ACC112 (cell line): ENCODE data around the gene NHERF1.

Experiments used
- H2AFZ ChIP-seq: fragments of 200-600 bp; sonication (generic); one replicate; pipeline ENCODE4 v1.6.0; 2017; ENCODE audit warnings: antibody characterized with exemption, low read length; ENCODE audit not compliant: unreplicated experiment
- H3K27ac ChIP-seq: fragments of 200-600 bp; sonication (generic); 2 replicates; pipeline ENCODE4 v1.5.1; 2014; ENCODE audit warnings: low read depth, mild to moderate bottlenecking, antibody characterized with exemption, low read length, moderate library complexity
- H3K27me3 ChIP-seq: fragments of 200-600 bp; sonication (generic); 2 replicates; pipeline ENCODE4 v1.6.1; 2014; ENCODE audit warnings: mild to moderate bottlenecking, antibody characterized with exemption, low read length, moderate library complexity, mixed read lengths; ENCODE audit not compliant: insufficient read depth
- H3K36me3 ChIP-seq: fragments of 200-600 bp; sonication (generic); 2 replicates; pipeline ENCODE4 v1.6.1; 2016; ENCODE audit warnings: mild to moderate bottlenecking, antibody characterized with exemption, low read length, moderate library complexity, mixed read lengths; ENCODE audit not compliant: insufficient read depth
- H3K4me1 ChIP-seq: fragments of 200-600 bp; sonication (generic); one replicate; pipeline ENCODE4 v1.6.1; 2016; ENCODE audit warnings: low read length, mixed read lengths; ENCODE audit not compliant: insufficient read depth, unreplicated experiment, control insufficient read depth
- H3K4me3 ChIP-seq: fragments of 200-600 bp; sonication (generic); 2 replicates; pipeline ENCODE4 v1.5.1; 2014; ENCODE audit warnings: mild to moderate bottlenecking, low read depth, low read length
- H3K79me2 ChIP-seq: fragments of 200-600 bp; sonication (generic); one replicate; pipeline ENCODE4 v1.6.0; 2016; ENCODE audit warnings: low read length; ENCODE audit not compliant: control insufficient read depth, unreplicated experiment, insufficient read depth

NHERF1 gene

DNA sequence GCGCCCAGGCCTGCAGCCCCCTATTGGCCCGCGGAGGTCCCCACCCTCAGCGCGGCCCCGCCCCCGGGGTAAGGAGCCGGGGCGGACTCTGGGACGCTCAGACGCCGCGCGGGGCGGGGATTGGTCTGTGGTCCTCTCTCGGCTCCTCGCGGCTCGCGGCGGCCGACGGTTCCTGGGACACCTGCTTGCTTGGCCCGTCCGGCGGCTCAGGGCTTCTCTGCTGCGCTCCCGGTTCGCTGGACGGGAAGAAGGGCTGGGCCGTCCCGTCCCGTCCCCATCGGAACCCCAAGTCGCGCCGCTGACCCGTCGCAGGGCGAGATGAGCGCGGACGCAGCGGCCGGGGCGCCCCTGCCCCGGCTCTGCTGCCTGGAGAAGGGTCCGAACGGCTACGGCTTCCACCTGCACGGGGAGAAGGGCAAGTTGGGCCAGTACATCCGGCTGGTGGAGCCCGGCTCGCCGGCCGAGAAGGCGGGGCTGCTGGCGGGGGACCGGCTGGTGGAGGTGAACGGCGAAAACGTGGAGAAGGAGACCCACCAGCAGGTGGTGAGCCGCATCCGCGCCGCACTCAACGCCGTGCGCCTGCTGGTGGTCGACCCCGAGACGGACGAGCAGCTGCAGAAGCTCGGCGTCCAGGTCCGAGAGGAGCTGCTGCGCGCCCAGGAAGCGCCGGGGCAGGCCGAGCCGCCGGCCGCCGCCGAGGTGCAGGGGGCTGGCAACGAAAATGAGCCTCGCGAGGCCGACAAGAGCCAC, at the start of gene NHERF1:
Gene NHERF1 (plus strand): TSS at position 100 of the 750 bp plus-strand sequence. CDS start 219 bp downstream, at position 319.
- peak within 1 kb of the TSS; percentile 75 for H3K4me3 ChIP-seq
- peak within 1 kb of the TSS; percentile 34 for H2AFZ ChIP-seq
- no peaks in the 10 kb centered on the region for H3K36me3 ChIP-seq
- no peak within 1 kb of the TSS for H3K27ac ChIP-seq
- peaks cover 18% of the 10 kb centered on the region for H3K27me3 ChIP-seq
- H3K4me1 ChIP-seq = no peaks in the 10 kb centered on the region
- no peaks in the 10 kb centered on the region for H3K79me2 ChIP-seq

- H3K4me1 ChIP-seq = no peaks in the 10 kb centered on the region
- no peak overlapping the region for H3K27ac ChIP-seq
- H3K36me3 ChIP-seq = no peaks in the 10 kb centered on the region
- no peak overlapping the region for H3K4me3 ChIP-seq
- no peaks in the 10 kb centered on the region for H3K79me2 ChIP-seq
- peaks cover 22% of the 10 kb centered on the region; the same call in 1 of the 2 replicates for H3K27me3 ChIP-seq
- no peak overlapping the region for H2AFZ ChIP-seq
Observed at GRCh38 chr17:74699236-74699635, 49.2 kb upstream of the NHERF1 start.

DNA sequence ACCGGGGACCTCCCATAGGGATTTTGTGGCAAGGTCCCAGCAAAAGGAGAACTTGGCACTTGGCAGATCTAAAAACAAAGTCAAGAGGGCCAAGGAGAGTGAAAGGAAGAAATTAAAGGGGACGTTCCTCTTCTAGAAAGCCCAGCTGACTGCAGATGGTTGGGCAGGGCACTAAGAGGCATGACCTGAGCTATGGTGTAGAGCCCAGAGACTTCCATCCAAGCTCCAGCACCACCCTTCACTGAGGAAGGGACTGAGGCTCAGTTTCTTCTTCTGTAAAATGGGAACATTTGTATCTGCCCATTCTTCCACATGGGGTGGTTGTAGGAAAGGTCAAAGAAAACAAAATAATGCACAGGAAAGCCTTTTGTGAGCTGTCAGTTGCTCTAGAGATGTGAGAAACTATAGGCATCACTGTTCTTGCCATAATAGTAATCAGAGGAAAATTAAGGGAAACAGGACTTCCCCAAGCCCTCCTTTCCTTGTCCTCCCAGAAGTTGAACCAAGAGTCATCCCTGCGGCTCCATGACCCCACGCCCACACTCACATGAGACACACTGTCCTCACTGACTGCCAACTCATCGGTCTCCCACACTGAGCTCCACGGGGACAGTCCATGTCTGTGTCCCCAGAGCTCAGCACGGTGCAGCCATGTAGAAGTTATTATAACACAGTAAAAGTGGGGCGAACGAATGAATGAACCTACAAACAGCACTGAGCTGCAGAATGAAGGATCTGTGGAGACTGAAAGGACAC, 46.1 kb upstream of the NHERF1 start:
- Histone ChIP-seq H3K4me1 (no peaks in the 10 kb centered on the region), H3K27me3 (peaks cover 28% of the 10 kb centered on the region; the same call in 1 of the 2 replicates), H3K36me3 (no peaks in the 10 kb centered on the region), H3K79me2 (no peaks in the 10 kb centered on the region), H3K4me3 (no peak overlapping the region), H3K27ac (no peak overlapping the region), H2AFZ (no peak overlapping the region)

DNA sequence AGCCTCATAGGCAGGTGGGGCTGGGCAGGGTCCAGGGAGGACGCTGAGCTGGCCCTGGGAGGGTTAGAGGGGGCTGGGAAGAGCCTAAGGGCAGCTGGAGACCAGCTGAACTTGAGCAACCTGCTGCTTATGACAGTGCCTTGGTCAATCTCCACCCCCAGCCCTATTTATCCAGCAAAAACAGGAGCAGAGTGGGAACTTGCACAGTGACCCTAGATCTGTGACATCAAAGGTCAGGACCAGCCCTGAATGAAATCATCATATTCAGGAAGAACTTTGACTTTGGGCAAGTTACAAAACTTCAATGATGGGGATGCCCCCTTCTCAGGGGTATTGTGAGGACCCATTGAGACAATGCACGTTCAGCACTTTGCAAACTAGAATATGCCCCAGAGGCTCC, 45.1 kb upstream of the NHERF1 start:
- Histone ChIP-seq H3K4me3 (no peak overlapping the region), H2AFZ (no peak overlapping the region), H3K4me1 (no peaks in the 10 kb centered on the region), H3K79me2 (no peaks in the 10 kb centered on the region), H3K27ac (no peak overlapping the region), H3K27me3 (peaks cover 22% of the 10 kb centered on the region; the same call in 1 of the 2 replicates), H3K36me3 (no peaks in the 10 kb centered on the region)

GRCh38 chr17:74704544-74704943, 43.9 kb upstream of the NHERF1 start:
- Histone ChIP-seq H3K4me1 (no peaks in the 10 kb centered on the region), H3K79me2 (no peaks in the 10 kb centered on the region), H3K27me3 (peaks cover 27% of the 10 kb centered on the region; the same call in 1 of the 2 replicates), H3K27ac (no peak overlapping the region), H2AFZ (no peak overlapping the region), H3K36me3 (no peaks in the 10 kb centered on the region), H3K4me3 (no peak overlapping the region)

DNA sequence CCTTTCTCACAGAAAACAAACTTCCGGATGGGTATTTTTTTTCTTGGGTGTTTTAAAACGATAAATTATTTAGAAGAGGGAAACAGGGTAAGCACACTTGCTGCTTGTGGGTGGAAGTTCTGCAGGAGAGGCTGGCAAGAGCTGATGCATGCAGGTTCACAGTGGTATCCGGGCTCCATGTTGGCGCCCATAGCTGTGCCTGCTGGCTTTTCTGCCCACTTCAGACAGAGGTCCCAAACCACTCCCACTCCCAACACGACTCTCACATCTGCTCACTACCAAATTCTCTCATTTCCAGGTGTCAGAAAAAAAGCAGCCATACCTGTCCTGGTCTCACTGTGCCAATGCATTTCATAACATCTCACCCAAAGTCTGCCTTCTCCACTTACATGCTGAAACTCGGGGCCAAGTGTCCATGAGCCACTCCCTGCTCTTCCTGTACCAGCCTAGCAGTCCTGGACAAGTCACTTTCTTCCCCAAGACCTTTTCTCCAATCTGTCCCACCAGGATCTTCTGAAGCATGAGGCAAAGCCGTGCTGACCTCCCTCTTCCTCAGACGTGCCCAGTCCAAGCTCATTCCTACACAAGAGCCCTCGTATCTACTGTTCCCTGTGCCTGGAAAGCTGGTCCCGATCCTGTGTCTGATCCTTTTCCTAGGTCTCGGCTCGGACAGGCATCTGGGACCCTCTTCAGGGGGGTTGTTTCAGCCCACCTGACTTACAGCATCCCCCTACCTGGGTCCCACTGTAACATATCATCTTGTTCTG, 37.2 kb upstream of the NHERF1 start:
- Histone ChIP-seq H3K36me3 (no peaks in the 10 kb centered on the region), H3K4me3 (no peak overlapping the region), H3K4me1 (no peaks in the 10 kb centered on the region), H3K27ac (no peak overlapping the region), H3K27me3 (peaks cover 35% of the 10 kb centered on the region), H2AFZ (no peak overlapping the region), H3K79me2 (no peaks in the 10 kb centered on the region)

- no peak overlapping the region for H3K27ac ChIP-seq
- H3K27me3 ChIP-seq = peaks cover 37% of the 10 kb centered on the region
- H2AFZ ChIP-seq = no peak overlapping the region
- H3K36me3 ChIP-seq = no peaks in the 10 kb centered on the region
- H3K4me3 ChIP-seq = no peak overlapping the region
- no peaks in the 10 kb centered on the region for H3K79me2 ChIP-seq
- no peaks in the 10 kb centered on the region for H3K4me1 ChIP-seq
Observed at GRCh38 chr17:74712301-74712700, 36.1 kb upstream of the NHERF1 start.

DNA sequence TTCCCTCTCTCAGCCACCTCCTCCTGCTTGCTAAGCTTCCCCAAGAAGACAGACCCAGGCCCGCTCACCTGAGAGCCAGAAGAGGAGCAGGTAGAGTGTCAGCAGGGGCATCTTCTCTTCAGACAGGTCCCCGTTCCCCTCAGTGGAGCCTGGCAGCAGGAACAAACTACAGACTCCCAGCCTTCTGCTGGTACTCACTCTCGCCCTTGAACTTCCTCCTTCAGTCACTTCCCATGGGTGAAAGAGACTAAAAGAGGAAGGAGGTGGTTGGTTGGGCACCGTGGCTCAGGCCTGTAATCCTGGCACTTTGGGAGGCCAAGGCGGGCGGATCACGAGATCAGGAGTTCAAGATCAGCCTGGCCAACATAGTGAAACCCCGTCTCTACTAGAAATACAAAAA, 35.7 kb upstream of the NHERF1 start, which contains the start of gene CD300LF:
Gene CD300LF (minus strand): TSS at position 168 of the 400 bp plus-strand sequence. CDS start 57 bp downstream, at position 111.
- Histone ChIP-seq H3K79me2 (no peaks in the 10 kb centered on the region), H3K27ac (no peak within 1 kb of the TSS)

DNA sequence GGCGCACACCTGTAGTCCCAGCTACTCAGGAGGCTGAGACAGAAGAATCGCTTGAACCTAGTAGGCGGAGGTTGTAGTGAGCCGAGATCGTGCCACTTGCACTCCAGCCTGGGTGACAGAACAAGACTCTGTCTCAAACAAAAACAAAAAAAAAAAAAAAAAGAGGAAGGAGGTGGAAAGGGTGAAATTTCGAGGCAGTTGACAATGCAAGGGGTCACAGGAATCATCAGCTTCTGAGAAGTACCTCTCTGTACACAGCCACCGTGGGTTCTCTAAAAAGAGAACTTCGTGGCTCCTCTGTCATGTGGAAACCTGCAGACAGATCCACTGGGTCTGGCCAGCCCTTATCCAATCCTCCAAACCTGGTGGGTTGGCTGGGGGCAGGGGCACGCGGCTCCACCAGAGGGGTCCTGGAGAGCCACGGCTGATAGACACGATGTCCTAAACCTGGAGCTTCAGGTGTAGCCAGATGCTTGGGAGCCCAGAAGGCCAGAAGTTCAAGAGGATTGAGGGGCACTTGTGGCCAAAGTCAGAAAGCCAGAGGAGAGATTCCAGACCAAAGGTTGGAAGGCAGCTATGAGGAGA, 35.2 kb upstream of the NHERF1 start:
- H3K36me3 ChIP-seq = no peaks in the 10 kb centered on the region
- H3K4me1 ChIP-seq = no peaks in the 10 kb centered on the region
- no peaks in the 10 kb centered on the region for H3K79me2 ChIP-seq
- no peak overlapping the region for H3K4me3 ChIP-seq
- H3K27me3 ChIP-seq = peaks cover 41% of the 10 kb centered on the region
- no peak overlapping the region for H2AFZ ChIP-seq
- no peak overlapping the region for H3K27ac ChIP-seq

More for the DNA sequence above, 35.7 kb upstream of the NHERF1 start, which contains the start of gene CD300LF:
- Histone ChIP-seq H3K4me3 (no peak within 1 kb of the TSS), H2AFZ (no peak within 1 kb of the TSS), H3K4me1 (no peaks in the 10 kb centered on the region), H3K36me3 (no peaks in the 10 kb centered on the region), H3K27me3 (peaks cover 38% of the 10 kb centered on the region)

- Histone ChIP-seq H3K4me1 (no peaks in the 10 kb centered on the region), H3K4me3 (no peak overlapping the region), H3K27ac (no peak overlapping the region), H2AFZ (no peak overlapping the region), H3K27me3 (peaks cover 45% of the 10 kb centered on the region), H3K36me3 (no peaks in the 10 kb centered on the region), H3K79me2 (no peaks in the 10 kb centered on the region)
Observed at GRCh38 chr17:74715144-74715543, 33.3 kb upstream of the NHERF1 start.
